H9 (cell line): Measurements from ENCODE around the gene SPC24. TPM values are rescaled to one million over a fixed set of nuclear protein-coding genes. Genes with fewer than 3 reads are reported as not detected.

Experiments used
- DNase-seq: peaks from one replicate; pipeline ENCODE4 v3.0.0-alpha.2; 2017
- H2AFZ ChIP-seq: one replicate; pipeline ENCODE4 v1.6.1; 2013; ENCODE audit warnings: mild to moderate bottlenecking, low read length, control low read depth, moderate library complexity
- H2AK5ac ChIP-seq: 2 replicates; pipeline ENCODE4 v1.6.1; 2013; ENCODE audit warnings: low read length, control low read depth, mixed read lengths; ENCODE audit not compliant: insufficient read length
- H2BK120ac ChIP-seq: one replicate; pipeline ENCODE4 v1.6.1; 2013; ENCODE audit warnings: low read depth, mild to moderate bottlenecking, low read length, control low read depth, inconsistent platforms; ENCODE audit not compliant: poor library complexity, severe bottlenecking
- H2BK12ac ChIP-seq: 2 replicates; pipeline ENCODE4 v1.6.1; 2013; ENCODE audit warnings: low read length, control low read depth, mixed read lengths, low read depth; ENCODE audit not compliant: insufficient read length
- H2BK15ac ChIP-seq: 2 replicates; pipeline ENCODE4 v1.6.1; 2013; ENCODE audit warnings: low read depth, low read length, control low read depth
- H2BK20ac ChIP-seq: one replicate; pipeline ENCODE4 v1.6.1; 2013; ENCODE audit warnings: low read depth, mild to moderate bottlenecking, low read length, control low read depth, inconsistent platforms; ENCODE audit not compliant: poor library complexity, severe bottlenecking
- H2BK5ac ChIP-seq: 2 replicates; pipeline ENCODE4 v1.6.1; 2013; ENCODE audit warnings: low read length, control low read depth, mixed read lengths; ENCODE audit not compliant: insufficient read length
- H3K14ac ChIP-seq: 2 replicates; pipeline ENCODE4 v1.6.1; 2013; ENCODE audit warnings: low read length, control low read depth; ENCODE audit not compliant: insufficient read depth
- H3K18ac ChIP-seq: 2 replicates; pipeline ENCODE4 v1.6.1; 2013; ENCODE audit warnings: low read depth, mild to moderate bottlenecking, mixed read lengths, low read length, control low read depth; ENCODE audit not compliant: insufficient read length
- H3K23ac ChIP-seq: 2 replicates; pipeline ENCODE4 v1.6.1; 2013; ENCODE audit warnings: low read length, control low read depth, mixed read lengths, low read depth; ENCODE audit not compliant: insufficient read length
- H3K23me2 ChIP-seq: 2 replicates; pipeline ENCODE4 v1.6.1; 2013; ENCODE audit warnings: low read depth, mild to moderate bottlenecking, mixed read lengths, low read length, control low read depth; ENCODE audit not compliant: insufficient read length, poor library complexity, severe bottlenecking
- H3K27ac ChIP-seq: 2 replicates; pipeline ENCODE4 v1.5.1; 2013; ENCODE audit warnings: low read length, control low read depth, mixed read lengths, low read depth; ENCODE audit not compliant: insufficient read length
- H3K27me3 ChIP-seq: 2 replicates; pipeline ENCODE4 v1.6.1; 2013; ENCODE audit warnings: low read length, control low read depth, inconsistent platforms; ENCODE audit not compliant: insufficient read depth
- H3K4ac ChIP-seq: 2 replicates; pipeline ENCODE4 v1.6.1; 2013; ENCODE audit warnings: low read depth, mild to moderate bottlenecking, control low read depth, inconsistent platforms, low read length, moderate library complexity
- H3K4me1 ChIP-seq: 2 replicates; pipeline ENCODE4 v1.6.1; 2013; ENCODE audit warnings: low read length, control low read depth, inconsistent platforms; ENCODE audit not compliant: insufficient read depth
- H3K4me2 ChIP-seq: 2 replicates; pipeline ENCODE4 v1.6.1; 2013; ENCODE audit warnings: low read length, control low read depth, mixed read lengths; ENCODE audit not compliant: insufficient read length, insufficient read depth
- H3K56ac ChIP-seq: 2 replicates; pipeline ENCODE4 v1.6.1; 2013; ENCODE audit warnings: low read depth, mild to moderate bottlenecking, mixed read lengths, low read length, control low read depth; ENCODE audit not compliant: insufficient read length
- H3K79me1 ChIP-seq: 2 replicates; pipeline ENCODE4 v1.6.1; 2013; ENCODE audit warnings: low read depth, mild to moderate bottlenecking, moderate library complexity, low read length, control low read depth, inconsistent platforms; ENCODE audit not compliant: insufficient read depth, poor library complexity, severe bottlenecking
- H3K79me2 ChIP-seq: 2 replicates; pipeline ENCODE4 v1.6.1; 2013; ENCODE audit warnings: low read length, control low read depth, inconsistent platforms; ENCODE audit not compliant: insufficient read depth
- H3K9ac ChIP-seq: 2 replicates; pipeline ENCODE4 v1.6.1; 2013; ENCODE audit warnings: low read length, control low read depth, mixed read lengths; ENCODE audit not compliant: insufficient read length; ENCODE audit errors: extremely low read depth
- H3K9me3 ChIP-seq: one replicate; pipeline ENCODE4 v1.6.1; 2013; ENCODE audit warnings: low read depth, low read length, inconsistent platforms; ENCODE audit not compliant: control insufficient read depth
- H3T11ph ChIP-seq: one replicate; pipeline ENCODE4 v1.6.1; 2013; ENCODE audit warnings: mild to moderate bottlenecking, low read length, control low read depth, inconsistent platforms
- H4K20me1 ChIP-seq: one replicate; pipeline ENCODE4 v1.6.1; 2013; ENCODE audit not compliant: control insufficient read depth, insufficient read length, insufficient read depth
- H4K5ac ChIP-seq: 2 replicates; pipeline ENCODE4 v1.6.1; 2013; ENCODE audit warnings: low read depth, mild to moderate bottlenecking, mixed read lengths, low read length, control low read depth; ENCODE audit not compliant: insufficient read length
- H4K8ac ChIP-seq: replicated peaks from 2 replicates; pipeline ENCODE4 v1.6.1; 2013; ENCODE audit warnings: low read length, control low read depth, mixed read lengths, low read depth; ENCODE audit not compliant: insufficient read length
- H4K91ac ChIP-seq: 2 replicates; pipeline ENCODE4 v1.6.1; 2013; ENCODE audit warnings: low read depth, mild to moderate bottlenecking, moderate library complexity, mixed read lengths, low read length, control low read depth; ENCODE audit not compliant: insufficient read length
- H3K27ac Mint-ChIP-seq, 3 experiments: 2 replicates in 2 of 3; 3 replicates in 1 of 3; pipeline ENCODE4 v1.8.0; 2020 to 2021; ENCODE audit warnings: mixed read lengths in 3 of 3, mild to moderate bottlenecking in 1 of 3, moderate library complexity in 1 of 3
- H3K27me3 Mint-ChIP-seq: 2 replicates; pipeline ENCODE4 v1.8.0; 2021; ENCODE audit warnings: low read depth, mild to moderate bottlenecking, moderate library complexity, mixed read lengths
- H3K36me3 Mint-ChIP-seq, 3 experiments: 2 replicates in 2 of 3; 3 replicates in 1 of 3; pipeline ENCODE4 v1.8.0; 2020 to 2021; ENCODE audit warnings: low read depth in 3 of 3, mixed read lengths in 3 of 3; ENCODE audit not compliant: insufficient read depth in 1 of 3
- H3K4me1 Mint-ChIP-seq, 2 experiments: 2 replicates each; pipeline ENCODE4 v1.8.0; 2020; ENCODE audit warnings: mixed read lengths in 2 of 2
- H3K4me3 Mint-ChIP-seq, 2 experiments: 2 replicates in 1 of 2; 3 replicates in 1 of 2; pipeline ENCODE4 v1.8.0; 2020 to 2021; ENCODE audit warnings: mild to moderate bottlenecking in 2 of 2, mixed read lengths in 2 of 2, moderate library complexity in 1 of 2
- H3K9me3 Mint-ChIP-seq, 2 experiments: 2 replicates in 1 of 2; 3 replicates in 1 of 2; pipeline ENCODE4 v1.8.0; 2020; ENCODE audit warnings: mild to moderate bottlenecking in 2 of 2, mixed read lengths in 2 of 2, moderate library complexity in 1 of 2
- WGBS: extraction: QIAGEN DNeasy Blood & Tissue Kit; methylation state at CpG from one replicate; pipeline ENCODE4 v1.1.7; 2013; ENCODE audit warnings: missing lambda C conversion rate, low lambda C conversion rate, mixed read lengths; ENCODE audit not compliant: insufficient read length; ENCODE audit errors: extremely low coverage; 5-methylcytosine and 5-hydroxymethylcytosine counted together
- total RNA-seq: library from RNA; stranded (reverse); gene quantifications from 2 replicates; pipeline ENCODE4 v1.2.1, GENCODE V29; 2021
- TF ChIP-seq, protein P1 (sequence below): fragments of 200-600 bp; sonication (generic); conservative IDR thresholded peaks from 3 replicates; pipeline ENCODE4 v1.8.0; 2021; ENCODE audit warnings: antibody characterized with exemption, mild to moderate bottlenecking

SPC24 gene
- total RNA-seq, 1 experiment from 2014 or later, result 51.5 TPM

DNA sequence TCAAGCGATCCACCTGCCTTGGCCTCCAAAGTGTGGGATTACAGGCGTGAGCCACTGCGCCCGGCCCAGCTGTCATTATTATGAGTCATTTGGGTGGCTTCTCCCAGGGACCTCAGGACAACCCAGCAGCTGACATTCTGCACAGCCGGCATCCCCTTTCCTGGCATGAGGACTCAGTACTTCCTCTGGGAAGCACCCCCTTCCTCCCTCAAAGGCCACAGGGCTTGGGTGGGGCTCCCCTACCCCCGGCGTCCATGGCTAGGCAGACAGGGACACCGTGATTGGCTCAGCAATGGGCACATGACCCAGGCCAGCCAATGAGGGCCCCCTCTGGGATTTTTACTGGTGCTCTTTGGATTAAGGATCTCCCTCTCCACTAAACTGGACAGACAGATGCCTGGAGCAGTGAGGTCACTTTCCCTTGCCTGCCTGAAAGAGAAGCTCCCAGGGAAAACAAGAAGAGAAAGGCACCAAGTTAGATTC, 35.7 kb upstream of the SPC24 start:
- Histone ChIP-seq H2BK20ac (no peak overlapping the region), H4K20me1 (no peaks in the 10 kb centered on the region), H3K18ac (no peak overlapping the region), H3K9ac (no peak overlapping the region), H4K91ac (no peak overlapping the region), H3K4ac (no peak overlapping the region), H4K8ac (no peak overlapping the region), H2AFZ (no peak overlapping the region), H3K23ac (no peak overlapping the region), H3K27me3 (no peaks in the 10 kb centered on the region), H3K27ac (no peak overlapping the region), H2BK12ac (no peak overlapping the region), H4K5ac (no peak overlapping the region), H3K79me2 (no peaks in the 10 kb centered on the region), H3T11ph (no peak overlapping the region), H3K14ac (no peak overlapping the region), H3K79me1 (no peaks in the 10 kb centered on the region), H3K4me2 (no peak overlapping the region), H2BK15ac (no peak overlapping the region), H3K56ac (no peak overlapping the region), H2BK120ac (no peak overlapping the region), H3K9me3 (no peaks in the 10 kb centered on the region), H2AK5ac (no peak overlapping the region), H3K23me2 (no peaks in the 10 kb centered on the region), H3K4me1 (no peaks in the 10 kb centered on the region; the same call in 1 of the 2 replicates), H2BK5ac (no peak overlapping the region)
- H3K9me3 Mint-ChIP-seq, result no peaks in the 10 kb centered on the region
- TF ChIP-seq, protein P1, sequence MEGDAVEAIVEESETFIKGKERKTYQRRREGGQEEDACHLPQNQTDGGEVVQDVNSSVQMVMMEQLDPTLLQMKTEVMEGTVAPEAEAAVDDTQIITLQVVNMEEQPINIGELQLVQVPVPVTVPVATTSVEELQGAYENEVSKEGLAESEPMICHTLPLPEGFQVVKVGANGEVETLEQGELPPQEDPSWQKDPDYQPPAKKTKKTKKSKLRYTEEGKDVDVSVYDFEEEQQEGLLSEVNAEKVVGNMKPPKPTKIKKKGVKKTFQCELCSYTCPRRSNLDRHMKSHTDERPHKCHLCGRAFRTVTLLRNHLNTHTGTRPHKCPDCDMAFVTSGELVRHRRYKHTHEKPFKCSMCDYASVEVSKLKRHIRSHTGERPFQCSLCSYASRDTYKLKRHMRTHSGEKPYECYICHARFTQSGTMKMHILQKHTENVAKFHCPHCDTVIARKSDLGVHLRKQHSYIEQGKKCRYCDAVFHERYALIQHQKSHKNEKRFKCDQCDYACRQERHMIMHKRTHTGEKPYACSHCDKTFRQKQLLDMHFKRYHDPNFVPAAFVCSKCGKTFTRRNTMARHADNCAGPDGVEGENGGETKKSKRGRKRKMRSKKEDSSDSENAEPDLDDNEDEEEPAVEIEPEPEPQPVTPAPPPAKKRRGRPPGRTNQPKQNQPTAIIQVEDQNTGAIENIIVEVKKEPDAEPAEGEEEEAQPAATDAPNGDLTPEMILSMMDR, result no peak
- H3K27ac Mint-ChIP-seq, result no peak overlapping the region
- H3K27me3 Mint-ChIP-seq, result no peaks in the 10 kb centered on the region
- H3K4me1 Mint-ChIP-seq, result peaks cover 3 to 7% of the 10 kb centered on the region in 2 experiments
- WGBS, result no CpG with 5 or more reads among the region's 8 CpGs
- H3K36me3 Mint-ChIP-seq, result peaks cover 13 to 43% (median 43%) of the 10 kb centered on the region in 3 experiments; a peak in 6 of 7 replicates
- H3K4me3 Mint-ChIP-seq, result no peak overlapping the region
- no peak for DNase-seq
